DND-41 (cell line): ENCODE measurements around the gene NUDT22.

ENCODE experiments used
- CTCF ChIP-seq: IDR thresholded peaks from 2 replicates; pipeline ENCODE4 v1.5.1; 2012; ENCODE audit warnings: borderline replicate concordance, low read length, moderate library complexity, mild to moderate bottlenecking; ENCODE audit not compliant: poor library complexity, severe bottlenecking; ENCODE audit errors: extremely low read depth
- EZH2 ChIP-seq: IDR thresholded peaks from 3 replicates; pipeline ENCODE4 v1.6.1; 2012; ENCODE audit warnings: borderline replicate concordance, low read depth, mild to moderate bottlenecking, moderate library complexity, low read length, inconsistent platforms; ENCODE audit not compliant: severe bottlenecking

- TF ChIP-seq CTCF: no peak
- no peak for TF ChIP-seq EZH2
These were observed 19.9 kb downstream of the NUDT22 start for GRCh38 chr11:64245797-64246620.
